WTC11 (cell line): ENCODE results near the gene GPR34.

Source experiments
- CBFB ChIP-seq: sonication (generic); formaldehyde crosslinking; IDR thresholded peaks from 2 replicates; pipeline ENCODE4 v1.8.1; 2022; ENCODE audit warnings: mild to moderate bottlenecking, low read depth, missing genetic modification reagents
- CREB1 ChIP-seq: sonication (generic); formaldehyde crosslinking; IDR thresholded peaks from 2 replicates; pipeline ENCODE4 v1.8.0; 2023; ENCODE audit warnings: mild to moderate bottlenecking, missing genetic modification reagents
- ESRRA ChIP-seq: sonication (generic); formaldehyde crosslinking; IDR thresholded peaks from 2 replicates; pipeline ENCODE4 v1.8.1; 2022; ENCODE audit warnings: mild to moderate bottlenecking, missing genetic modification reagents, borderline replicate concordance
- OVOL2 ChIP-seq: fragments of 250-450 bp; sonication (Bioruptor Pico); IDR thresholded peaks from 2 replicates; pipeline ENCODE4 v1.9.0; 2021; ENCODE audit warnings: mild to moderate bottlenecking, borderline replicate concordance
- SMAD4 ChIP-seq: sonication (generic); formaldehyde crosslinking; IDR thresholded peaks from 2 replicates; pipeline ENCODE4 v1.8.0; 2022; ENCODE audit warnings: mild to moderate bottlenecking, missing genetic modification reagents
- ZNF232 ChIP-seq: sonication (generic); formaldehyde crosslinking; IDR thresholded peaks from 2 replicates; pipeline ENCODE4 v1.8.0; 2022; ENCODE audit warnings: mild to moderate bottlenecking, missing genetic modification reagents
- TF ChIP-seq, protein P1 (sequence below): fragments of 200-600 bp; IDR thresholded peaks from 2 replicates; pipeline ENCODE4 v1.8.0; 2022; ENCODE audit warnings: antibody characterized with exemption
- TF ChIP-seq, protein P2 (sequence below): sonication (generic); formaldehyde crosslinking; IDR thresholded peaks from 2 replicates; pipeline ENCODE4 v1.8.1; 2022; ENCODE audit warnings: mild to moderate bottlenecking, moderate library complexity, missing genetic modification reagents
- TF ChIP-seq, protein P3 (sequence below): sonication (generic); formaldehyde crosslinking; conservative IDR thresholded peaks from 2 replicates; pipeline ENCODE4 v1.8.1; 2022; ENCODE audit warnings: mild to moderate bottlenecking, missing genetic modification reagents
- TF ChIP-seq, protein P4 (sequence below): sonication (generic); formaldehyde crosslinking; IDR thresholded peaks from 2 replicates; pipeline ENCODE4 v1.8.1; 2022; ENCODE audit warnings: low read depth, missing genetic modification reagents, borderline replicate concordance
- TF ChIP-seq, protein P5 (sequence below): sonication (generic); formaldehyde crosslinking; IDR thresholded peaks from 2 replicates; pipeline ENCODE4 v1.8.0; 2022; ENCODE audit warnings: missing genetic modification reagents
- TF ChIP-seq, protein P6 (sequence below): sonication (generic); formaldehyde crosslinking; conservative IDR thresholded peaks from 2 replicates; pipeline ENCODE4 v1.8.1; 2023; ENCODE audit warnings: mild to moderate bottlenecking, low read depth, missing genetic modification reagents, moderate library complexity

DNA sequence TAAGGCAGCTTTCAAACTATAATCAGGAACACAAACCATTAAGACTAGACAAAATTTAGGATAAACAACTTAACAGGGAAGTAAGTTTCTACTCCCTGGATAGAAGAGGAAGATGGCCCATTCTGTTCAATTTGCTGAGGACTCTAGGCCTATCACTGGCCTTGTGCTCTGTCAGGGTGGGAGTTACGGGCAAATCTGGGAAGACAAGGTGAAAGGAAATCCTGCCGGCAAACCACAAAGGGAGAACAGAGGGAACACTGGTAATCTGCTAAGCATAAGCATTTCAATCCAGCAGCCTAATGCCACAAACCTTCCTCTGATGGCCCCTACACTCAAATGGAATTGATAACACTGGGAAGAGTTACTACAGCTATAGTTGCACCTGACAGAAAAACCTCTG, 43.5 kb downstream of the GPR34 start:
- TF ChIP-seq CREB1 (no peak), OVOL2 (no peak), SMAD4 (CRISPR knock-in tag) (no peak), CBFB (CRISPR knock-in tag) (no peak), ESRRA (no peak), ZNF232 (no peak)
- TF ChIP-seq, protein P1, sequence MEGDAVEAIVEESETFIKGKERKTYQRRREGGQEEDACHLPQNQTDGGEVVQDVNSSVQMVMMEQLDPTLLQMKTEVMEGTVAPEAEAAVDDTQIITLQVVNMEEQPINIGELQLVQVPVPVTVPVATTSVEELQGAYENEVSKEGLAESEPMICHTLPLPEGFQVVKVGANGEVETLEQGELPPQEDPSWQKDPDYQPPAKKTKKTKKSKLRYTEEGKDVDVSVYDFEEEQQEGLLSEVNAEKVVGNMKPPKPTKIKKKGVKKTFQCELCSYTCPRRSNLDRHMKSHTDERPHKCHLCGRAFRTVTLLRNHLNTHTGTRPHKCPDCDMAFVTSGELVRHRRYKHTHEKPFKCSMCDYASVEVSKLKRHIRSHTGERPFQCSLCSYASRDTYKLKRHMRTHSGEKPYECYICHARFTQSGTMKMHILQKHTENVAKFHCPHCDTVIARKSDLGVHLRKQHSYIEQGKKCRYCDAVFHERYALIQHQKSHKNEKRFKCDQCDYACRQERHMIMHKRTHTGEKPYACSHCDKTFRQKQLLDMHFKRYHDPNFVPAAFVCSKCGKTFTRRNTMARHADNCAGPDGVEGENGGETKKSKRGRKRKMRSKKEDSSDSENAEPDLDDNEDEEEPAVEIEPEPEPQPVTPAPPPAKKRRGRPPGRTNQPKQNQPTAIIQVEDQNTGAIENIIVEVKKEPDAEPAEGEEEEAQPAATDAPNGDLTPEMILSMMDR, result no peak
- TF ChIP-seq, protein P2, sequence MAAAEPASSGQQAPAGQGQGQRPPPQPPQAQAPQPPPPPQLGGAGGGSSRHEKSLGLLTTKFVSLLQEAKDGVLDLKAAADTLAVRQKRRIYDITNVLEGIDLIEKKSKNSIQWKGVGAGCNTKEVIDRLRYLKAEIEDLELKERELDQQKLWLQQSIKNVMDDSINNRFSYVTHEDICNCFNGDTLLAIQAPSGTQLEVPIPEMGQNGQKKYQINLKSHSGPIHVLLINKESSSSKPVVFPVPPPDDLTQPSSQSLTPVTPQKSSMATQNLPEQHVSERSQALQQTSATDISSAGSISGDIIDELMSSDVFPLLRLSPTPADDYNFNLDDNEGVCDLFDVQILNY, result no peak
- TF ChIP-seq, protein P3, sequence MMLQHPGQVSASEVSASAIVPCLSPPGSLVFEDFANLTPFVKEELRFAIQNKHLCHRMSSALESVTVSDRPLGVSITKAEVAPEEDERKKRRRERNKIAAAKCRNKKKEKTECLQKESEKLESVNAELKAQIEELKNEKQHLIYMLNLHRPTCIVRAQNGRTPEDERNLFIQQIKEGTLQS (CRISPR knock-in tag), result no peak
- TF ChIP-seq, protein P4, sequence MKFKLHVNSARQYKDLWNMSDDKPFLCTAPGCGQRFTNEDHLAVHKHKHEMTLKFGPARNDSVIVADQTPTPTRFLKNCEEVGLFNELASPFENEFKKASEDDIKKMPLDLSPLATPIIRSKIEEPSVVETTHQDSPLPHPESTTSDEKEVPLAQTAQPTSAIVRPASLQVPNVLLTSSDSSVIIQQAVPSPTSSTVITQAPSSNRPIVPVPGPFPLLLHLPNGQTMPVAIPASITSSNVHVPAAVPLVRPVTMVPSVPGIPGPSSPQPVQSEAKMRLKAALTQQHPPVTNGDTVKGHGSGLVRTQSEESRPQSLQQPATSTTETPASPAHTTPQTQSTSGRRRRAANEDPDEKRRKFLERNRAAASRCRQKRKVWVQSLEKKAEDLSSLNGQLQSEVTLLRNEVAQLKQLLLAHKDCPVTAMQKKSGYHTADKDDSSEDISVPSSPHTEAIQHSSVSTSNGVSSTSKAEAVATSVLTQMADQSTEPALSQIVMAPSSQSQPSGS (CRISPR knock-in tag), result no peak
- TF ChIP-seq, protein P5, sequence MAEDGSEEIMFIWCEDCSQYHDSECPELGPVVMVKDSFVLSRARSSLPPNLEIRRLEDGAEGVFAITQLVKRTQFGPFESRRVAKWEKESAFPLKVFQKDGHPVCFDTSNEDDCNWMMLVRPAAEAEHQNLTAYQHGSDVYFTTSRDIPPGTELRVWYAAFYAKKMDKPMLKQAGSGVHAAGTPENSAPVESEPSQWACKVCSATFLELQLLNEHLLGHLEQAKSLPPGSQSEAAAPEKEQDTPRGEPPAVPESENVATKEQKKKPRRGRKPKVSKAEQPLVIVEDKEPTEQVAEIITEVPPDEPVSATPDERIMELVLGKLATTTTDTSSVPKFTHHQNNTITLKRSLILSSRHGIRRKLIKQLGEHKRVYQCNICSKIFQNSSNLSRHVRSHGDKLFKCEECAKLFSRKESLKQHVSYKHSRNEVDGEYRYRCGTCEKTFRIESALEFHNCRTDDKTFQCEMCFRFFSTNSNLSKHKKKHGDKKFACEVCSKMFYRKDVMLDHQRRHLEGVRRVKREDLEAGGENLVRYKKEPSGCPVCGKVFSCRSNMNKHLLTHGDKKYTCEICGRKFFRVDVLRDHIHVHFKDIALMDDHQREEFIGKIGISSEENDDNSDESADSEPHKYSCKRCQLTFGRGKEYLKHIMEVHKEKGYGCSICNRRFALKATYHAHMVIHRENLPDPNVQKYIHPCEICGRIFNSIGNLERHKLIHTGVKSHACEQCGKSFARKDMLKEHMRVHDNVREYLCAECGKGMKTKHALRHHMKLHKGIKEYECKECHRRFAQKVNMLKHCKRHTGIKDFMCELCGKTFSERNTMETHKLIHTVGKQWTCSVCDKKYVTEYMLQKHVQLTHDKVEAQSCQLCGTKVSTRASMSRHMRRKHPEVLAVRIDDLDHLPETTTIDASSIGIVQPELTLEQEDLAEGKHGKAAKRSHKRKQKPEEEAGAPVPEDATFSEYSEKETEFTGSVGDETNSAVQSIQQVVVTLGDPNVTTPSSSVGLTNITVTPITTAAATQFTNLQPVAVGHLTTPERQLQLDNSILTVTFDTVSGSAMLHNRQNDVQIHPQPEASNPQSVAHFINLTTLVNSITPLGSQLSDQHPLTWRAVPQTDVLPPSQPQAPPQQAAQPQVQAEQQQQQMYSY (CRISPR knock-in tag), result no peak
- TF ChIP-seq, protein P6, sequence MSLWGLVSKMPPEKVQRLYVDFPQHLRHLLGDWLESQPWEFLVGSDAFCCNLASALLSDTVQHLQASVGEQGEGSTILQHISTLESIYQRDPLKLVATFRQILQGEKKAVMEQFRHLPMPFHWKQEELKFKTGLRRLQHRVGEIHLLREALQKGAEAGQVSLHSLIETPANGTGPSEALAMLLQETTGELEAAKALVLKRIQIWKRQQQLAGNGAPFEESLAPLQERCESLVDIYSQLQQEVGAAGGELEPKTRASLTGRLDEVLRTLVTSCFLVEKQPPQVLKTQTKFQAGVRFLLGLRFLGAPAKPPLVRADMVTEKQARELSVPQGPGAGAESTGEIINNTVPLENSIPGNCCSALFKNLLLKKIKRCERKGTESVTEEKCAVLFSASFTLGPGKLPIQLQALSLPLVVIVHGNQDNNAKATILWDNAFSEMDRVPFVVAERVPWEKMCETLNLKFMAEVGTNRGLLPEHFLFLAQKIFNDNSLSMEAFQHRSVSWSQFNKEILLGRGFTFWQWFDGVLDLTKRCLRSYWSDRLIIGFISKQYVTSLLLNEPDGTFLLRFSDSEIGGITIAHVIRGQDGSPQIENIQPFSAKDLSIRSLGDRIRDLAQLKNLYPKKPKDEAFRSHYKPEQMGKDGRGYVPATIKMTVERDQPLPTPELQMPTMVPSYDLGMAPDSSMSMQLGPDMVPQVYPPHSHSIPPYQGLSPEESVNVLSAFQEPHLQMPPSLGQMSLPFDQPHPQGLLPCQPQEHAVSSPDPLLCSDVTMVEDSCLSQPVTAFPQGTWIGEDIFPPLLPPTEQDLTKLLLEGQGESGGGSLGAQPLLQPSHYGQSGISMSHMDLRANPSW (CRISPR knock-in tag), result no peak
